ENCODE measurements around the gene COPG1.

GRCh38 chr3:129315223-129315997 is 66.0 kb downstream of the COPG1 start:
- TF ChIP-seq POLR2AphosphoS5 (IDR thresholded peaks at IDR 0.05; ENCODE audit: borderline replicate concordance, low read depth, low read length) (no peak; the same call in 1 of the 2 replicates), EZH2 (IDR thresholded peaks at IDR 0.05) (no peak)
